ENCODE data around the gene GSTP1. TPM values are rescaled to one million over a fixed set of nuclear protein-coding genes. Genes with fewer than 3 reads are reported as not detected.

The GSTP1 gene
- total and polyA plus RNA-seq, 2 of the 8 experiments (the other 6 are each of a cell fraction or from before 2014, with no cell fraction given): 1,454 to 3,329 TPM

- no peak overlapping the region for H3K9ac ChIP-seq (replicated peaks in 1 of 4; ENCODE audit: extremely low read depth in 1 of 4, low read depth in 3 of 4, low read length in 3 of 4)
- no peaks in the 10 kb centered on the region for H3K79me1 ChIP-seq (ENCODE audit: low read depth, low read length)
- H4K20me1 ChIP-seq (replicated peaks in 1 of 2; ENCODE audit: control insufficient read depth in 1 of 2, insufficient read depth in 2 of 2, low read length in 2 of 2): no peaks in the 10 kb centered on the region
- no peaks in the 10 kb centered on the region; a peak in 1 of 7 replicates for H3K27me3 ChIP-seq (replicated peaks in 1 of 4; ENCODE audit: control insufficient read depth in 3 of 4, extremely low read depth in 1 of 4, insufficient read depth in 3 of 4, low read length in 3 of 4)
- H3K23me2 ChIP-seq (ENCODE audit: low read depth, low read length): peaks cover 2% of the 10 kb centered on the region; the same call in 1 of the 2 replicates
- H3K23ac ChIP-seq (ENCODE audit: insufficient read length): no peak overlapping the region
- H3K36me3 ChIP-seq (ENCODE audit: control insufficient read depth in 2 of 4, insufficient read depth in 4 of 4, low read length in 3 of 4): no peaks in the 10 kb centered on the region
- H3K4me3 ChIP-seq (ENCODE audit: extremely low read depth in 1 of 4, insufficient read depth in 2 of 4, low read depth in 3 of 4, low read length in 4 of 4): no peak overlapping the region
- H3K4me2 ChIP-seq (ENCODE audit: insufficient read depth in 1 of 2, low read depth in 2 of 2, low read length in 2 of 2): no peak overlapping the region
- no peak overlapping the region for H3K56ac ChIP-seq (replicated peaks; ENCODE audit: insufficient read length, low read depth, low read length)
- H2BK20ac ChIP-seq (ENCODE audit: low read length): no peak overlapping the region
- ChIA-PET CTCF (ENCODE audit: partially characterized antibody) (interaction anchor here (0.8 to 10.1 kb wide), 7 partner anchors 12 to 277 kb away, joined by 3 to 117 read pairs (median 4); no protein-coding TSS in a partner anchor), POLR2A (ENCODE audit: partially characterized antibody) (interaction anchor here (1.6 to 11.7 kb wide), 3 partner anchors 13 to 50 kb away, joined by 4 to 194 read pairs (median 4); partner anchors contain the start of gene GSTP1)
- H4K91ac ChIP-seq (replicated peaks; ENCODE audit: insufficient read length, low read length): no peak overlapping the region
- H3K4me1 ChIP-seq (replicated peaks in 1 of 4; ENCODE audit: control insufficient read depth in 3 of 4, insufficient read depth in 4 of 4, low read length in 3 of 4): peaks cover 0 to 23% (median 14%) of the 10 kb centered on the region in 4 experiments; a peak in 6 of 7 replicates
- H2BK120ac ChIP-seq (replicated peaks; ENCODE audit: low read depth, low read length): no peak overlapping the region
- no peaks in the 10 kb centered on the region for H3K9me3 ChIP-seq (ENCODE audit: insufficient read depth in 2 of 2, low read depth in 1 of 2, low read length in 1 of 2)
- H2AFZ ChIP-seq (ENCODE audit: low read length): no peak overlapping the region
- H3K79me2 ChIP-seq (ENCODE audit: control insufficient read depth in 1 of 2, insufficient read depth in 2 of 2, low read length in 2 of 2): no peaks in the 10 kb centered on the region
- 89% methylated on average over 17 of the region's 22 CpGs; no CpG with 5 or more reads in 1 of the 2 experiments for WGBS, 2 experiments (ENCODE audit: extremely low coverage in 1 of 2, insufficient coverage in 1 of 2, insufficient read length in 1 of 2, insufficient replicate concordance in 2 of 2, low coverage in 1 of 2, low lambda C conversion rate in 2 of 2, missing lambda C conversion rate in 1 of 2)
- no peak for FAIRE-seq
- H3K18ac ChIP-seq (ENCODE audit: extremely low read depth, low read length): no peak overlapping the region
- no peak overlapping the region for H4K8ac ChIP-seq (ENCODE audit: extremely low read depth, insufficient read depth, low read length)
- H4K5ac ChIP-seq (ENCODE audit: insufficient read length, low read depth, low read length): no peak overlapping the region
- H3K14ac ChIP-seq (ENCODE audit: insufficient read length): no peak overlapping the region
- H2AK5ac ChIP-seq (ENCODE audit: low read depth, low read length): no peak overlapping the region
- 0 out of 2 replicates have a peak overlapping the region, but pooled peaks have one; percentile 61 for H2BK5ac ChIP-seq (ENCODE audit: low read depth, low read length)
- no peak overlapping the region; the same call in 1 of the 2 replicates for H2BK12ac ChIP-seq (ENCODE audit: low read depth, low read length)
- no peak for DNase-seq (ENCODE audit: low read depth in 1 of 2, low spot score in 2 of 2)
- H2BK15ac ChIP-seq (ENCODE audit: low read length): no peak overlapping the region
- H3K4ac ChIP-seq (replicated peaks; ENCODE audit: insufficient read length, low read depth, low read length): no peak overlapping the region
- no peak overlapping the region for H3K27ac ChIP-seq (ENCODE audit: low read depth, low read length)
- TF ChIP-seq RFX5 (IDR thresholded peaks at IDR 0.05; ENCODE audit: borderline replicate concordance, low read depth, low read length) (no peak), MAFK (IDR thresholded peaks at IDR 0.05; ENCODE audit: low read depth, low read length) (no peak), HDAC6 (IDR thresholded peaks at IDR 0.05; ENCODE audit: low read depth, low read length) (no peak), JUN (IDR thresholded peaks at IDR 0.05; ENCODE audit: low read depth, low read length) (no peak), ATF3 (IDR thresholded peaks at IDR 0.05; ENCODE audit: insufficient read depth, low read depth, low read length) (no peak), CHD2 (IDR thresholded peaks at IDR 0.05; ENCODE audit: low read length) (no peak), CTCF (IDR thresholded peaks at IDR 0.05; ENCODE audit: control extremely low read depth in 1 of 3, insufficient read depth in 1 of 3, low read depth in 1 of 3, low read length in 3 of 3) (no peak), MAX (IDR thresholded peaks at IDR 0.05) (no peak), JUND (IDR thresholded peaks at IDR 0.05; ENCODE audit: low read length) (no peak)
Observed at GRCh38 chr11:67633758-67634365, 50.2 kb downstream of the GSTP1 start.
